GM21723 (cell line): ENCODE results near the gene EXD1.
"Not testable (repeated sequence)": the region's sequence is repeated elsewhere in the genome, so short reads cannot be mapped to it uniquely, and the experiment has no call there.

Experiments
- ATAC-seq: cut with Tn5 transposase; IDR thresholded peaks from one replicate; pipeline ENCODE4 v1.9.1; 2021; ENCODE audit warnings: mild to moderate bottlenecking, moderate library complexity; ENCODE audit not compliant: unreplicated experiment

EXD1 gene

DNA sequence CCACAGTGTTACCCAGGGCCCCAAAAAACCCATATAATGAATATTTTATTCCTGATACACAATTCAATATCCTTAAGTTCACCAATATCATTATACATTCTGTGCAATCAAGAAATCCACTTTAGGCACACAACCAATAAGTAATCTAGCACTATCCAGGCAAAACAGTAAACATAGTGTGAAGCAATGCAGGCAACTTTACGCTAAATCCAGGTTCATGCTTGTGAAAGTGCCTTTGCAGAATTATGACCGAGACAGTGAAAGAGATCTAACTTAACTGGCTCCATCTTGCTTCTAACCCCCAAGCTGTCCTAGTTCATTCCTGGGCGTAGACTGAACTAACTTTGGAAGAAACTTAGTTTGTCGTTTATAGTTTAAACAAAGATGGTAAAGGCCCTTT is 80.3 kb downstream of the EXD1 start:
- ATAC-seq: no peak

GRCh38 chr15:41148065-41148464 is 82.5 kb downstream of the EXD1 start:
- no peak for ATAC-seq

DNA sequence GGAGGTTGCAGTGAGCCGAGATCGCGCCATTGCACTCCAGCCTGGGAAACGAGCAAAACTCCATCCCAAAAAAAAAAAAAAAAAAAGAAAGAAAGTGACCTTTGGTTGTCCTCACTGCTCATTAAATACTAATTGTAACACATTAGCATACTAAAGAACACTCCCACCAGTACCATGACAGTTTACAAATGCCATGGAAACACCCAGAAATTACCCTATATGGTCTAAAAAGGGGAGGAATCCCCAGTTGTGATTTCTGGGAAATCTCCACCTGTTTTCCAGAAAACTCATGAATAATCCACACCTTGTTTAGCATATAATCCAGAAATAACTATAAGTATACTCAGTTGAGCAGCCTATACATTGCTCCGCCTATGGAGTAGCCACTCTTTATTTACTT is 90.9 kb downstream of the EXD1 start:
- no peak for ATAC-seq

GRCh38 chr15:41139112-41139511 is 91.4 kb downstream of the EXD1 start:
- ATAC-seq: not testable (repeated sequence)

- ATAC-seq: not testable (repeated sequence)
Observed at GRCh38 chr15:41135580-41135979, 95.0 kb downstream of the EXD1 start.

DNA sequence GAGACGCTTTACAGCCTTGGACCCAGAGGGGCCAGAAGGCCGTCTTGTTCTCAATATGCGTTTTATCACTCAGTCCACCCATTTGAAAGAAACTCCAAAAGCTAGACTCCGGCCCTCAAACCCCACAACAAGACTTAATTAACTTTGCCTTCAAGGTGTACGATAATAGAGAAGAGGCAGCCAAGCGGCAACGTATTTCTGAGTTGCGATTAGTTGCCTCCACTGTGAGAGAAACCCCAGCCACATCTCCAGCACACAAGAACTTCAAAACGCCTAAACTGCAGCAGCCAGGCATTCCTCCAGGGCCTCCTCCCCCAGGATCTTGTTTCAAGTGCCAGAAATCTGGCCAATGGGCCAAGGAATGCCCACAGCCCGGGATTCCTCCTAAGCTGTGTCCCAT is 97.1 kb downstream of the EXD1 start:
- ATAC-seq: no peak
